ENCODE measurements around the gene SLC35F3. TPM values are rescaled to one million over a fixed set of nuclear protein-coding genes. Genes with fewer than 3 reads are reported as not detected.

SLC35F3 gene
- polyA plus RNA-seq, 1 donor (not counting 4 experiments of a cell fraction or from before 2014, with no cell fraction given): 13.8 TPM

DNA sequence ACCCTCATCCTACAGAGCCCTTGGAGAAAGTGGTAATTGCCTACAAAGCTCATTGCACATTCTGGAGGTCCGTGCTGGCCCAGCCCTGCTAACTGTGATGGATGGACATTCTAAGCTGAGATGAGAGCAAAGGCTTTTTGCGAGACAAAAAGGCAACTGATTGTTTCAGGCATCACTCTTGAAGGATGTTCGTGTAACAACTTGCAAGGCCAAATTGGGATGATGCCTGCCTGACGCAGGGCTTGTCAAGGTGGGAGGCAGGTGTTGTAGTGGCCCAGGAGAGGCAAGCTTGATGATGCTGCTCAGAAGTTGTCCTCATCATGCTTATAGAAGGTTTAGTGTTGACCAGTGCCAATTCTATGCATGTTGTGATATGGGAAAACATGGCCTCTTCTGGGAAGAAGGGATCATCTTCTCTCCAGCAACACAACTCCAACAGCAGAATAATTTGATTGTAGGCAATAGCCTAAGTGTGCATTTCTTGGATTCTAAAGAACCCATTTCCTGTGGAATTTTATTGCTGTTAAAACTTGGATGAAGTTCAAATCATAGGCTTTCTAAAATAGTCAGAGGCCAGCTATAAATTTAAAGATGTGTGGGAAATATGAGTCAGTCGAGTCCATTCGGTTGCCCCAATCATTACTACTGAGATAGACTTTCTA, 366.2 kb downstream of the SLC35F3 start:
- H3K36me3 ChIP-seq (ENCODE audit: control insufficient read depth in 2 of 2, extremely low read depth in 1 of 2, insufficient read depth in 2 of 2, low read length in 2 of 2): no peaks in the 10 kb centered on the region
- no peak for FAIRE-seq
- no peaks in the 10 kb centered on the region for H3K9me3 ChIP-seq (ENCODE audit: control insufficient read depth, low read depth, low read length)
- H3K79me2 ChIP-seq (ENCODE audit: control insufficient read depth, insufficient read depth, low read length): no peaks in the 10 kb centered on the region
- no peak overlapping the region for H3K4me3 ChIP-seq (ENCODE audit: control insufficient read depth in 2 of 3, extremely low read depth in 1 of 3, insufficient read depth in 2 of 3, low read depth in 1 of 3, low read length in 3 of 3)
- TF ChIP-seq, protein P1, sequence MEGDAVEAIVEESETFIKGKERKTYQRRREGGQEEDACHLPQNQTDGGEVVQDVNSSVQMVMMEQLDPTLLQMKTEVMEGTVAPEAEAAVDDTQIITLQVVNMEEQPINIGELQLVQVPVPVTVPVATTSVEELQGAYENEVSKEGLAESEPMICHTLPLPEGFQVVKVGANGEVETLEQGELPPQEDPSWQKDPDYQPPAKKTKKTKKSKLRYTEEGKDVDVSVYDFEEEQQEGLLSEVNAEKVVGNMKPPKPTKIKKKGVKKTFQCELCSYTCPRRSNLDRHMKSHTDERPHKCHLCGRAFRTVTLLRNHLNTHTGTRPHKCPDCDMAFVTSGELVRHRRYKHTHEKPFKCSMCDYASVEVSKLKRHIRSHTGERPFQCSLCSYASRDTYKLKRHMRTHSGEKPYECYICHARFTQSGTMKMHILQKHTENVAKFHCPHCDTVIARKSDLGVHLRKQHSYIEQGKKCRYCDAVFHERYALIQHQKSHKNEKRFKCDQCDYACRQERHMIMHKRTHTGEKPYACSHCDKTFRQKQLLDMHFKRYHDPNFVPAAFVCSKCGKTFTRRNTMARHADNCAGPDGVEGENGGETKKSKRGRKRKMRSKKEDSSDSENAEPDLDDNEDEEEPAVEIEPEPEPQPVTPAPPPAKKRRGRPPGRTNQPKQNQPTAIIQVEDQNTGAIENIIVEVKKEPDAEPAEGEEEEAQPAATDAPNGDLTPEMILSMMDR (optimal IDR thresholded peaks at IDR 0.05 in 1 of 3, IDR thresholded peaks at IDR 0.05 in 1 of 3, conservative IDR thresholded peaks at IDR 0.05 in 1 of 3; ENCODE audit: extremely low read depth in 1 of 3, insufficient read depth in 2 of 3, low read length in 3 of 3): no peak
- no peak for TF ChIP-seq EZH2 (IDR thresholded peaks at IDR 0.05; ENCODE audit: low read length)
- no peak overlapping the region for H3K9ac ChIP-seq (ENCODE audit: control insufficient read depth, extremely low read depth, insufficient read depth, low read length)
- dilution Hi-C loops (cut with MboI; ENCODE audit: extremely low pct_ligation_motif_present, low sequenced_read_pairs): no loop called here
- H3K27ac ChIP-seq (ENCODE audit: control insufficient read depth, insufficient read depth, low read length): no peak overlapping the region
- no peaks in the 10 kb centered on the region for H4K20me1 ChIP-seq (ENCODE audit: control insufficient read depth, extremely low read depth, insufficient read depth, low read length)
- H3K4me2 ChIP-seq (ENCODE audit: control insufficient read depth, extremely low read depth, insufficient read depth, low read depth, low read length): no peak overlapping the region
- no peaks in the 10 kb centered on the region for H3K9me1 ChIP-seq (ENCODE audit: control insufficient read depth, extremely low read depth, insufficient read depth, low read length)
- H3K4me1 ChIP-seq (ENCODE audit: control insufficient read depth, extremely low read depth, insufficient read depth, low read length): no peaks in the 10 kb centered on the region
- no peak for DNase-seq (ENCODE audit: low read depth, low spot score)
- no peak overlapping the region for H2AFZ ChIP-seq (ENCODE audit: control insufficient read depth, low read length)
- no peaks in the 10 kb centered on the region for H3K27me3 ChIP-seq (ENCODE audit: control insufficient read depth, extremely low read depth, insufficient read depth, low read length)

DNA sequence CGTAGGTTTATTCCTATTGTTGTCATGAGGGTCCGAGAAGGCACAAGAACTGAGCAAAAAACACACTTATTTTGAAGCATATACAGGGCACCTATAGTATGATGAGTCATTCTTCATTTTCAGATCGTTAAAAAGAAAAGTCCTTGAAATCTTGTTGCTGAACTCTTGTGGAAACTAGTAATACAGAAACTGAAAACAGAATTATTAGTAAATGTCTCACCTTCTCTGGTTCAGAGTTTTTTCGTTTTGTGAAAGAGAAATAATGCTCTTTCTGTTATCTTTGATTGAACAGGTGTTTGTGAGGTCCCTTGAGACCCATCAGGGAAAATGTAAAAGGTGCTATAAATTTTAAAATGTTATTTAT, 366.7 kb downstream of the SLC35F3 start:
- H4K20me1 ChIP-seq (ENCODE audit: control insufficient read depth, extremely low read depth, insufficient read depth, low read length): no peaks in the 10 kb centered on the region
- no peak for FAIRE-seq
- H2AFZ ChIP-seq (ENCODE audit: control insufficient read depth, low read length): no peak overlapping the region
- no peak overlapping the region for H3K9ac ChIP-seq (ENCODE audit: control insufficient read depth, extremely low read depth, insufficient read depth, low read length)
- no peaks in the 10 kb centered on the region for H3K27me3 ChIP-seq (ENCODE audit: control insufficient read depth, extremely low read depth, insufficient read depth, low read length)
- no peak overlapping the region for H3K4me3 ChIP-seq (ENCODE audit: control insufficient read depth in 2 of 3, extremely low read depth in 1 of 3, insufficient read depth in 2 of 3, low read depth in 1 of 3, low read length in 3 of 3)
- H3K36me3 ChIP-seq (ENCODE audit: control insufficient read depth in 2 of 2, extremely low read depth in 1 of 2, insufficient read depth in 2 of 2, low read length in 2 of 2): no peaks in the 10 kb centered on the region
- no peak for DNase-seq (ENCODE audit: low read depth, low spot score)
- H3K4me1 ChIP-seq (ENCODE audit: control insufficient read depth, extremely low read depth, insufficient read depth, low read length): no peaks in the 10 kb centered on the region
- H3K79me2 ChIP-seq (ENCODE audit: control insufficient read depth, insufficient read depth, low read length): no peaks in the 10 kb centered on the region
- TF ChIP-seq, protein P1 (optimal IDR thresholded peaks at IDR 0.05 in 1 of 3, IDR thresholded peaks at IDR 0.05 in 1 of 3, conservative IDR thresholded peaks at IDR 0.05 in 1 of 3; ENCODE audit: extremely low read depth in 1 of 3, insufficient read depth in 2 of 3, low read length in 3 of 3): no peak
- no peak for TF ChIP-seq EZH2 (IDR thresholded peaks at IDR 0.05; ENCODE audit: low read length)
- no peaks in the 10 kb centered on the region for H3K9me3 ChIP-seq (ENCODE audit: control insufficient read depth, low read depth, low read length)
- H3K4me2 ChIP-seq (ENCODE audit: control insufficient read depth, extremely low read depth, insufficient read depth, low read depth, low read length): no peak overlapping the region
- dilution Hi-C loops (cut with MboI; ENCODE audit: extremely low pct_ligation_motif_present, low sequenced_read_pairs): no loop called here
- H3K9me1 ChIP-seq (ENCODE audit: control insufficient read depth, extremely low read depth, insufficient read depth, low read length): no peaks in the 10 kb centered on the region
- H3K27ac ChIP-seq (ENCODE audit: control insufficient read depth, insufficient read depth, low read length): no peak overlapping the region
